SHP77 (cell line): ENCODE data around the gene GAB4.
A peak's percentile ranks its signal among the peaks of the same experiment; 100 is the strongest.

ENCODE experiments used
- DNase-seq, 2 experiments: peaks; one replicate each; lab custom pipeline; 2025; lab: John Stamatoyannopoulos, UW

The GAB4 gene

GRCh38 chr22:16987822-16988221 lies 20.2 kb downstream of the GAB4 start:
- DNase-seq, result no peak

GRCh38 chr22:16975155-16975885 lies 32.7 kb downstream of the GAB4 start:
- DNase-seq, result no peak

- peak; percentile 52 to 68 for DNase-seq
Observed at GRCh38 chr22:16974298-16975084, 33.5 kb downstream of the GAB4 start.

GRCh38 chr22:16973591-16974297 lies 34.3 kb downstream of the GAB4 start:
- no peak for DNase-seq

- no peak for DNase-seq
Observed at GRCh38 chr22:16972311-16972710, 35.7 kb downstream of the GAB4 start.

GRCh38 chr22:16970446-16970845 lies 37.6 kb downstream of the GAB4 start:
- no peak for DNase-seq

GRCh38 chr22:16969508-16970327 lies 38.3 kb downstream of the GAB4 start:
- DNase-seq, result no peak

- DNase-seq, result no peak
Observed at GRCh38 chr22:16968218-16968595, 39.8 kb downstream of the GAB4 start.

GRCh38 chr22:16967453-16968217 lies 40.4 kb downstream of the GAB4 start:
- no peak for DNase-seq

- no peak for DNase-seq
Observed at GRCh38 chr22:16966251-16966650, 41.8 kb downstream of the GAB4 start.

- no peak for DNase-seq
Observed at GRCh38 chr22:16965560-16965959, 42.5 kb downstream of the GAB4 start.

GRCh38 chr22:16965083-16965482 lies 42.9 kb downstream of the GAB4 start:
- DNase-seq, result no peak

GRCh38 chr22:16964366-16964765 lies 43.7 kb downstream of the GAB4 start:
- DNase-seq, result no peak

- peak; percentile 10 to 43 for DNase-seq
Observed at GRCh38 chr22:16963189-16963945, 44.7 kb downstream of the GAB4 start.

- no peak for DNase-seq
Observed at GRCh38 chr22:16962501-16962900, 45.5 kb downstream of the GAB4 start.

- DNase-seq, result no peak
Observed at GRCh38 chr22:16961477-16962186, 46.4 kb downstream of the GAB4 start.

- DNase-seq, result no peak
Observed at GRCh38 chr22:16960884-16961249, 47.2 kb downstream of the GAB4 start.

GRCh38 chr22:16960220-16960883 lies 47.7 kb downstream of the GAB4 start:
- DNase-seq, result no peak

- DNase-seq, result no peak
Observed at GRCh38 chr22:16959345-16959930, 48.6 kb downstream of the GAB4 start.
